KOPT-K1 (cell line): ENCODE results near the gene DOCK2.
"Not testable (repeated sequence)": the region's sequence is repeated elsewhere in the genome, so short reads cannot be mapped to it uniquely, and the experiment has no call there.

Experiments
- H3K27ac ChIP-seq: fragments of 200-600 bp; sonication (generic); 2 replicates; pipeline ENCODE4 v1.5.1; 2016; ENCODE audit warnings: antibody characterized with exemption, mild to moderate bottlenecking, low read depth, low read length; ENCODE audit not compliant: poor library complexity, severe bottlenecking
- H3K36me3 ChIP-seq: fragments of 200-600 bp; sonication (generic); 2 replicates; pipeline ENCODE4 v1.5.1; 2017; ENCODE audit warnings: antibody characterized with exemption, mild to moderate bottlenecking, low read length, moderate library complexity; ENCODE audit not compliant: insufficient read depth
- H3K9me3 ChIP-seq: fragments of 200-600 bp; sonication (generic); 2 replicates; pipeline ENCODE4 v1.5.1; 2017; ENCODE audit warnings: antibody characterized with exemption, low read length, mild to moderate bottlenecking; ENCODE audit not compliant: insufficient read depth, poor library complexity, severe bottlenecking

Gene DOCK2

DNA sequence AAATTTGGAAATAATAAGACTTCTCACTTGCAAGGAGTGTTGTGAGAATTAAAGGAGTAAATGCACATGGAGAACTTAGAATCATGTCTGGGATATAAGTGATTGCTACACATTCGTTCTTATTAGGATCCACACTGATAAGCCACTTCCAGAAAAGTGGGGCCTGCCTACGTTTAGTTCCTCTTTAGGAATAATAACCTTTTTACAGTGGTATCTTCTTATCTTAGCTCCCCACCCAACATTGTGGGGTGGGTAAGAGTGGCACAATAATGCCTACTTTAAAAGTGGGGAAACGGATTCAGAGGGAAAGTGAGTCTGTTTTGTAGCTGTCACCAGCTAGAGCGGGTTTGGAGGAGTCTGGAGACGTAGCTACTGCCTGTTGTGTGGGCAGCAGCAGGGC lies 16.0 kb downstream of the DOCK2 start:
- H3K27ac ChIP-seq, result no peak overlapping the region
- peaks cover 81% of the 10 kb centered on the region for H3K36me3 ChIP-seq
- no peaks in the 10 kb centered on the region for H3K9me3 ChIP-seq

- peaks cover under 1% of the 10 kb centered on the region for H3K9me3 ChIP-seq
- H3K27ac ChIP-seq, result no peak overlapping the region
- H3K36me3 ChIP-seq, result peaks cover 85% of the 10 kb centered on the region
These were observed 18.3 kb downstream of the DOCK2 start for GRCh38 chr5:169655353-169655752.

DNA sequence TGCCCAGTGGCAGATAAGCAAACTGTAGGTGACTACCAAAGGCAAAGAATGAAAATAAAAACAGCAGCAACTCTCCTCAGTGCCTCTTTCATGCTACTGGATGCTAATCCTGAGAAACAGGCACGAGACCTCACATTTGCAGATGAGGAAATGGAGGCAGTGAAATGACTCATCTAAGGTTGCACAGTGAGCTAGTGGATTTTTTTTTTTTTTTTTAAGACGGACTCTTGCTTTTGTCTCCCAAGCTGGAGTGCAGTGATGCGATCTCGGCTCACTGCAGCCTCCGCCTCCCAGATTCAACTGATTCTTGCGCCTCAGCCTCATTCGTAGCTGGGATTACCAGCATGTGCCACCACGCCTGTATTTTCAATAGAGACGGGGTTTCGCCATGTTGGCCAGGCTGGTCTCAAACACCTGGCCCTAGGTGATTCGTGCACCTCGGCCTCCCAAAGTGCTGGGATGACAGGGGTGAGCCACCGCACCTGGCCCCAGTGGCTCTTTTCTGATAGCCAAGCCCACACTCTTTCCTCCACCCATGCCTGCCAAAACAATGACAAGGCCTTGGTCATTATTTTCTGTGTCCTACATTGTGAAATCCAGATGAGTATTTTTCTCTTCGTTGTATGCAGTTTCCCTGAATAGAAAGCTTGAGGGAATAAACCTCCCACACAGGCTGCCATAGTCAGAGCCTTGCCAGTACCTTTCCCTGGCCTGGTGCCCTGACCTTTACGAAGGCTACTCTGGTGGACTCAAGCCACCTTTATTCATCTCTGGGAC lies 19.2 kb downstream of the DOCK2 start:
- H3K9me3 ChIP-seq, result peaks cover 7% of the 10 kb centered on the region
- no peak overlapping the region for H3K27ac ChIP-seq
- peaks cover 89% of the 10 kb centered on the region for H3K36me3 ChIP-seq

GRCh38 chr5:169657127-169657526 lies 20.1 kb downstream of the DOCK2 start:
- Histone ChIP-seq H3K9me3 (peaks cover 15% of the 10 kb centered on the region), H3K27ac (no peak overlapping the region), H3K36me3 (peaks cover 89% of the 10 kb centered on the region)

DNA sequence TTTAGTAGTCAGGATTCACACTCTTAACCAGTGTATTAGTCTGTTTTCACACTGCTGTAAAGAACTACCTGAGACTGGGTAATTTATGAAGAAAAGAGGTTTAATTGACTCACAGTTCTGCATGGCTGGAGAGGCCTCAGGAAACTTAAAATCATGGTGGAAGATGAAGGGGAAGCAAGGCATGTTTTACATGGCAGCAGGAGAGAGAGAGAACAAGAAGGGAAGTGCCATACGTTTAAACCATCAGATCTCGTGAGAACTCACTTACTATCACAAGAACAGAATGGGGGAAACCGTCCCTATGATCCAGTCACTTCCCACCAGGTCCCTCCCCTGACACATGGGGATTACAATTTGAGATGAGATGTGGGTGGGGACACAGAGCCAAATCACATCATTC lies 25.4 kb downstream of the DOCK2 start:
- peaks cover 66% of the 10 kb centered on the region for H3K36me3 ChIP-seq
- peaks cover 36% of the 10 kb centered on the region for H3K9me3 ChIP-seq

GRCh38 chr5:169663537-169663936 lies 26.5 kb downstream of the DOCK2 start:
- no peak overlapping the region for H3K27ac ChIP-seq
- peaks cover 70% of the 10 kb centered on the region for H3K36me3 ChIP-seq
- peaks cover 36% of the 10 kb centered on the region for H3K9me3 ChIP-seq

More for the DNA sequence above, 25.4 kb downstream of the DOCK2 start:
- H3K27ac ChIP-seq, result not testable (repeated sequence)

GRCh38 chr5:169666365-169666764 lies 29.3 kb downstream of the DOCK2 start:
- no peak overlapping the region for H3K27ac ChIP-seq
- H3K36me3 ChIP-seq, result peaks cover 74% of the 10 kb centered on the region
- H3K9me3 ChIP-seq, result peaks cover 29% of the 10 kb centered on the region

- H3K27ac ChIP-seq, result no peak overlapping the region
- H3K36me3 ChIP-seq, result peaks cover 74% of the 10 kb centered on the region
- peaks cover 11% of the 10 kb centered on the region for H3K9me3 ChIP-seq
These were observed 31.0 kb downstream of the DOCK2 start for GRCh38 chr5:169667896-169668674.

DNA sequence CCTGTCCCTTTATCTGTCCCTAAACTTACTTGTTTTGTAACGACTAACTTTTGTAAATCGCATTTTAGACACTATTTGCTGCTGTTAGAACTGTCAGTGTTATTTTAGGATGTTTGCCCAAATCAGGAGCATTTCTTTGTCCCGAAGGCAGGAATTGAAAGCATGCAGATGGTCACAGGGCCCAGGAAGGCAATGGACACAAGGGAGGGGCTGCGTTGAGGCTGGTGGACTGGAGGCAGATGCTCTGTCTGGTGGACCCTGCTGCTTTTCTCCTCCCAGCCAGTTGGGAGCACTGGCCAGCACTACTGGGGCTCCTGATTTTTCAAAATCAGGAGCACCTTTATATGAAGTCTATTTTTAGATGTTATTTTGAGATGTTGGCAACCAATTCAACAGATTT lies 31.7 kb downstream of the DOCK2 start:
- Histone ChIP-seq H3K9me3 (peaks cover 5% of the 10 kb centered on the region), H3K27ac (no peak overlapping the region), H3K36me3 (peaks cover 74% of the 10 kb centered on the region)

GRCh38 chr5:169670769-169671525 lies 33.9 kb downstream of the DOCK2 start:
- no peak overlapping the region for H3K27ac ChIP-seq
- H3K9me3 ChIP-seq, result no peaks in the 10 kb centered on the region
- peaks cover 84% of the 10 kb centered on the region for H3K36me3 ChIP-seq

DNA sequence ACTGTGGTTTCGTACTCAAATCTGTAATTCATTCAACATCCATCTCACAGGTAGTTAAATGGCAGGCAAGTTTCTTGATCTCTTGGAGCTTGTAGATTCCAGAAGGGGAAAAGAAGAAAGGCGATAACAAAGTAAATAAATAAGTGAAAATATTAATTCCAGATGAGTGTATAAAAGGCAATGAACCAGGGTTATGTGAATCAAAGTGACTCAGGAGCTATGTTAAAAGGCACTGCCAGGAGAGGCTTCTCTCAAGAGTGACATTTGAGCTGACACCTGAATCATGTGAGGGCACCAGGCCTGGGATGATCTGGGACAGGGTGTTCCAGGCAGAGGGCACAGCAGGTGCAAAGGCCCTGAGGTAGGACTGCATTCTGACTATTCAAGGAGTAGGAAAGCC lies 45.0 kb downstream of the DOCK2 start:
- H3K27ac ChIP-seq, result no peak overlapping the region
- no peaks in the 10 kb centered on the region for H3K9me3 ChIP-seq
- peaks cover 98% of the 10 kb centered on the region for H3K36me3 ChIP-seq

GRCh38 chr5:169686137-169686536 lies 49.1 kb downstream of the DOCK2 start:
- no peak overlapping the region for H3K27ac ChIP-seq
- no peaks in the 10 kb centered on the region for H3K9me3 ChIP-seq
- peaks cover 99% of the 10 kb centered on the region for H3K36me3 ChIP-seq

GRCh38 chr5:169688106-169688505 lies 51.0 kb downstream of the DOCK2 start:
- H3K27ac ChIP-seq, result no peak overlapping the region
- H3K36me3 ChIP-seq, result peaks cover 100% of the 10 kb centered on the region
- no peaks in the 10 kb centered on the region for H3K9me3 ChIP-seq

GRCh38 chr5:169691471-169691870 lies 54.4 kb downstream of the DOCK2 start:
- H3K27ac ChIP-seq, result no peak overlapping the region
- peaks cover 100% of the 10 kb centered on the region for H3K36me3 ChIP-seq
- H3K9me3 ChIP-seq, result no peaks in the 10 kb centered on the region

DNA sequence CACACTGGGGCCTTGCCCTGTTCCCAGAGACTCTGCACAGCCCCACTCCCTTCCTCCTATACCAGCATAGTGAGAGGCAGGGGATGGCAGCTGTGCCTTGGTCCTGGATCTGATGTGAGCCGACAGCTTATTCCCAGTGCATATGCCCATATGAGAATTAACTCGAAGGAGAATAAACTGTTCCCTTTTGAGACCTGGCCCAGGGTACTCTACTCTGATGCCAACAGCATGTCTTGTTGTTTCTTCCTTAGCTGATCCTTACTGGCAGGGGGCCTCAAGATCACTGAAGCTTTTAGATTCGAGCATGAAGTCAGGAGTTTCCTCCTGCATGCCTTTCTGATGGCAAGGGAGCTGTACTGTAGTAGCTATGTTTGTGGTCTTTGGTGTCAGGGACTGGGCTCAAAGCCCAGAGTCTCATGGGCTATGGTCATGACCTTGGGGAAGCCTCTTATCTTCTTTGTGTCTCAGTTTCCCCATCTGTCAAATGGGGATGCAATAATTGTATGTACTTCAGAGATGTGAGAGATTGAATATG lies 57.1 kb downstream of the DOCK2 start:
- Histone ChIP-seq H3K36me3 (peaks cover 100% of the 10 kb centered on the region), H3K9me3 (no peaks in the 10 kb centered on the region), H3K27ac (no peak overlapping the region)
